Osteoblast (primary cell): ENCODE data around the gene KIF1B. TPM values are rescaled to one million over a fixed set of nuclear protein-coding genes. Genes with fewer than 3 reads are reported as not detected.
"Not testable (repeated sequence)": the region's sequence is repeated elsewhere in the genome, so short reads cannot be mapped to it uniquely, and the experiment has no call there.

Experiments
- DNase-seq: peaks from one replicate; pipeline ENCODE4 v3.0.0; 2011; ENCODE audit warnings: low spot score, mixed read lengths; ENCODE audit not compliant: insufficient read length; ENCODE audit errors: missing footprints
- H2AFZ ChIP-seq: 2 replicates; pipeline ENCODE4 v1.6.0; 2011; ENCODE audit warnings: mild to moderate bottlenecking, low read length
- H3K27ac ChIP-seq: 2 replicates; pipeline ENCODE4 v1.5.1; 2011; ENCODE audit warnings: mild to moderate bottlenecking, low read depth, low read length, moderate library complexity
- H3K27me3 ChIP-seq: 2 replicates; pipeline ENCODE4 v1.6.0; 2012; ENCODE audit warnings: mild to moderate bottlenecking, control low read depth, inconsistent platforms, low read length, moderate library complexity; ENCODE audit not compliant: insufficient read depth
- H3K36me3 ChIP-seq: 2 replicates; pipeline ENCODE4 v1.5.1; 2011; ENCODE audit warnings: mild to moderate bottlenecking, low read length, control low read depth, moderate library complexity; ENCODE audit not compliant: insufficient read depth
- H3K4me1 ChIP-seq: 2 replicates; pipeline ENCODE4 v1.5.1; 2011; ENCODE audit warnings: mild to moderate bottlenecking, low read length, control low read depth, moderate library complexity; ENCODE audit not compliant: insufficient read depth
- H3K4me2 ChIP-seq: 2 replicates; pipeline ENCODE4 v1.6.0; 2011; ENCODE audit warnings: mild to moderate bottlenecking, low read length; ENCODE audit not compliant: insufficient read depth
- H3K4me3 ChIP-seq: fragments of 200-600 bp; sonication (generic); 3 replicates; pipeline ENCODE4 v1.5.1; 2012; ENCODE audit warnings: mild to moderate bottlenecking, low read length, inconsistent platforms; ENCODE audit not compliant: insufficient read depth
- H3K79me2 ChIP-seq: 2 replicates; pipeline ENCODE4 v1.6.0; 2012; ENCODE audit warnings: mild to moderate bottlenecking, low read length, control low read depth, inconsistent platforms; ENCODE audit not compliant: insufficient read depth
- H3K9me3 ChIP-seq: 2 replicates; pipeline ENCODE4 v1.5.1; 2011; ENCODE audit warnings: low read depth, low read length, control low read depth
- H4K20me1 ChIP-seq: 2 replicates; pipeline ENCODE4 v1.6.0; 2012; ENCODE audit warnings: mild to moderate bottlenecking, low read length, control low read depth; ENCODE audit not compliant: insufficient read depth
- CTCF ChIP-seq: IDR thresholded peaks from 2 replicates; pipeline ENCODE4 v1.5.1; 2011; ENCODE audit warnings: mild to moderate bottlenecking, low read depth, low read length, moderate library complexity; ENCODE audit errors: extremely low read depth
- total RNA-seq: library from RNA; depleted of rRNA; stranded (reverse); fragments of >200 nt; gene quantifications from 2 replicates; pipeline ENCODE4 v1.2.3, GENCODE V29; 2012

Gene KIF1B
- total RNA-seq, 1 donor, result 35.8 TPM

GRCh38 chr1:10401281-10401680 lies 190.9 kb downstream of the KIF1B start:
- Histone ChIP-seq H3K27ac (no peak overlapping the region), H2AFZ (no peak overlapping the region), H3K9me3 (no peaks in the 10 kb centered on the region), H3K36me3 (peaks cover 28% of the 10 kb centered on the region), H3K27me3 (no peaks in the 10 kb centered on the region), H3K4me2 (no peak overlapping the region), H3K4me1 (peaks cover 29% of the 10 kb centered on the region), H3K79me2 (peaks cover 30% of the 10 kb centered on the region), H4K20me1 (peaks cover 7% of the 10 kb centered on the region), H3K4me3 (no peak overlapping the region)
- DNase-seq, result no peak
- TF ChIP-seq CTCF, result no peak

GRCh38 chr1:10402729-10403274 lies 192.4 kb downstream of the KIF1B start:
- H3K79me2 ChIP-seq, result peaks cover 30% of the 10 kb centered on the region
- H3K4me2 ChIP-seq, result no peak overlapping the region
- H3K36me3 ChIP-seq, result peaks cover 43% of the 10 kb centered on the region
- H3K27ac ChIP-seq, result peak overlapping the region; percentile 91
- TF ChIP-seq CTCF, result no peak
- peaks cover 7% of the 10 kb centered on the region for H4K20me1 ChIP-seq
- H3K4me3 ChIP-seq, result no peak overlapping the region
- no peak overlapping the region for H2AFZ ChIP-seq
- DNase-seq, result no peak
- no peaks in the 10 kb centered on the region for H3K27me3 ChIP-seq
- H3K4me1 ChIP-seq, result peaks cover 29% of the 10 kb centered on the region
- no peaks in the 10 kb centered on the region for H3K9me3 ChIP-seq

GRCh38 chr1:10407201-10407600 lies 196.8 kb downstream of the KIF1B start:
- Histone ChIP-seq H3K36me3 (peaks cover 83% of the 10 kb centered on the region), H2AFZ (no peak overlapping the region), H3K4me2 (no peak overlapping the region), H3K27me3 (no peaks in the 10 kb centered on the region), H3K9me3 (no peaks in the 10 kb centered on the region), H3K27ac (no peak overlapping the region), H3K4me3 (no peak overlapping the region), H3K4me1 (peaks cover 15% of the 10 kb centered on the region), H4K20me1 (peaks cover 2% of the 10 kb centered on the region), H3K79me2 (peaks cover 4% of the 10 kb centered on the region)
- DNase-seq, result no peak
- no peak for TF ChIP-seq CTCF

DNA sequence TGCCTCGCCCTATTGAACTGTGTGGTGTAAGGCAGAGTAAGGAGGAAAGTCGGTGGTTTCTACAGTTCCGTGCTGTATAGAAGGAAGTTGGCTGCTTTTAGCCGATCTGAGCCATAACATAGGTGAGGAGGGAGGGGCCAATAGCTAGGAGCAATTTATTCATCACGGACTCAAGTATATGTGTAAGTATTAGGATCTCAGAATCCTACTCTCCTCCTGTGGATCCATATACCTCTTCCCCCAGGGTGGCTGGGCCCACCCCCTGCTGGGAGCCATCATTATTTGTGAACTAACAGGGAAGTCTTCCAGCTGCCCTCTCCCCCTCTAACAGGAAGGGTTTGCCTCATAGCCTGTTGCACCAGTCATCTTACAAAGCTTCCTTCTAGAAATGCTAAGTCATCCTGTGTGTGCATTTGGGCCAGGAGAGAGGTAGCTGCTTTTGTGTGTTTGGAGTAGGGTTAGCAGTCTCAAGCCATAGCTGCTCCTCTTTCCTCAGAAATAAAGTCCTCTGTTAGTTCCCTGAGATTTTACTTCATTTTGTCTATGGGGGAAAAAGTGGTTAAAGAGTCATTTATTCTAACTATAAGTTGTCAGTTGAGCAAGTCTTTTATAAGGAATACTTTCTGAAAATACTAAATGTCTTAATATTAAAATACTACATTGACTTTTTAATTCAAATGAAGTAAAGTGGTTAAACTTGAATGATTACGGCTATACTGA lies 205.0 kb downstream of the KIF1B start:
- H3K36me3 ChIP-seq, result peaks cover 86% of the 10 kb centered on the region
- peak overlapping the region; percentile 10 for H3K27ac ChIP-seq
- H3K9me3 ChIP-seq, result no peaks in the 10 kb centered on the region
- peaks cover 4% of the 10 kb centered on the region for H3K4me1 ChIP-seq
- H3K4me3 ChIP-seq, result no peak overlapping the region
- no peak for DNase-seq
- TF ChIP-seq CTCF, result no peak
- H3K4me2 ChIP-seq, result no peak overlapping the region
- H3K27me3 ChIP-seq, result no peaks in the 10 kb centered on the region
- H2AFZ ChIP-seq, result peak overlapping the region; percentile 4
- no peaks in the 10 kb centered on the region for H3K79me2 ChIP-seq
- H4K20me1 ChIP-seq, result peaks cover 6% of the 10 kb centered on the region

- H3K4me1 ChIP-seq, H3K9me3 ChIP-seq, DNase-seq, H4K20me1 ChIP-seq, H3K4me3 ChIP-seq, H3K79me2 ChIP-seq, H3K4me2 ChIP-seq, H2AFZ ChIP-seq, H3K27me3 ChIP-seq: not testable (repeated sequence)
- peaks cover 86% of the 10 kb centered on the region for H3K36me3 ChIP-seq
- peak overlapping the region; percentile 10 for H3K27ac ChIP-seq
Measured at GRCh38 chr1:10415967-10416366, 205.6 kb downstream of the KIF1B start.

GRCh38 chr1:10418741-10419140 lies 208.4 kb downstream of the KIF1B start:
- H4K20me1 ChIP-seq, H3K4me3 ChIP-seq, H3K27me3 ChIP-seq, H3K9me3 ChIP-seq, H3K27ac ChIP-seq, H3K79me2 ChIP-seq, DNase-seq, H3K4me2 ChIP-seq, H3K4me1 ChIP-seq, H2AFZ ChIP-seq: not testable (repeated sequence)
- H3K36me3 ChIP-seq, result peaks cover 66% of the 10 kb centered on the region
